ENCODE data around the gene APOO.

- TF ChIP-seq CTCF (IDR thresholded peaks at IDR 0.05 in 8 of 11, conservative IDR thresholded peaks at IDR 0.05 in 3 of 11): no peak
- no peak for TF ChIP-seq POLR2A (IDR thresholded peaks at IDR 0.05)
- no peak for TF ChIP-seq POLR2AphosphoS5 (IDR thresholded peaks at IDR 0.05)
Measured at GRCh38 chrX:23952391-23952790, 44.7 kb upstream of the APOO start.

Data from spleen (tissue), 7 donors.